ENCODE data around the gene MRTO4.
A peak's percentile ranks its signal among the peaks of the same experiment; 100 is the strongest.

The MRTO4 gene

GRCh38 chr1:19240673-19241538, 10.7 kb upstream of the MRTO4 start:
- no peak for TF ChIP-seq ARNTL (CRISPR knock-in tag; IDR thresholded peaks at IDR 0.05; ENCODE audit: borderline replicate concordance, low read depth)
- TF ChIP-seq SNAI2 (CRISPR knock-in tag; IDR thresholded peaks at IDR 0.05) = no peak
- no peak for TF ChIP-seq ZNF8 (CRISPR knock-in tag; IDR thresholded peaks at IDR 0.05)
- no peak for TF ChIP-seq PATZ1 (CRISPR knock-in tag; IDR thresholded peaks at IDR 0.05; ENCODE audit: borderline replicate concordance)
- TF ChIP-seq ESRRG (CRISPR knock-in tag; IDR thresholded peaks at IDR 0.05) = no peak
- no peak for TF ChIP-seq ISL1 (CRISPR knock-in tag; IDR thresholded peaks at IDR 0.05)
- TF ChIP-seq, protein P1, sequence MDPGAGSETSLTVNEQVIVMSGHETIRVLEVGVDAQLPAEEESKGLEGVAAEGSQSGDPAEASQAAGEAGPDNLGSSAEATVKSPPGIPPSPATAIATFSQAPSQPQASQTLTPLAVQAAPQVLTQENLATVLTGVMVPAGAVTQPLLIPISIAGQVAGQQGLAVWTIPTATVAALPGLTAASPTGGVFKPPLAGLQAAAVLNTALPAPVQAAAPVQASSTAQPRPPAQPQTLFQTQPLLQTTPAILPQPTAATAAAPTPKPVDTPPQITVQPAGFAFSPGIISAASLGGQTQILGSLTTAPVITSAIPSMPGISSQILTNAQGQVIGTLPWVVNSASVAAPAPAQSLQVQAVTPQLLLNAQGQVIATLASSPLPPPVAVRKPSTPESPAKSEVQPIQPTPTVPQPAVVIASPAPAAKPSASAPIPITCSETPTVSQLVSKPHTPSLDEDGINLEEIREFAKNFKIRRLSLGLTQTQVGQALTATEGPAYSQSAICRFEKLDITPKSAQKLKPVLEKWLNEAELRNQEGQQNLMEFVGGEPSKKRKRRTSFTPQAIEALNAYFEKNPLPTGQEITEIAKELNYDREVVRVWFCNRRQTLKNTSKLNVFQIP (CRISPR knock-in tag; IDR thresholded peaks at IDR 0.05; ENCODE audit: borderline replicate concordance, low read depth) = no peak
- no peak for TF ChIP-seq ZC3H10 (CRISPR knock-in tag; IDR thresholded peaks at IDR 0.05)
- TF ChIP-seq CSDC2 (CRISPR knock-in tag; IDR thresholded peaks at IDR 0.05) = no peak
- no peak for TF ChIP-seq TCF4 (CRISPR knock-in tag; IDR thresholded peaks at IDR 0.05; ENCODE audit: borderline replicate concordance)
- TF ChIP-seq BACH2 (CRISPR knock-in tag; IDR thresholded peaks at IDR 0.05; ENCODE audit: borderline replicate concordance) = no peak
- TF ChIP-seq CSRNP3 (CRISPR knock-in tag; IDR thresholded peaks at IDR 0.05) = no peak
- peak; percentile 98 for ATAC-seq

GRCh38 chr1:19250629-19251304, 838 bp upstream of the MRTO4 start:
- no peak; the same call in 2 of the 3 replicates for ATAC-seq
- TF ChIP-seq CSDC2 (CRISPR knock-in tag; IDR thresholded peaks at IDR 0.05) = no peak

GRCh38 chr1:19254416-19254815, 2.8 kb downstream of the MRTO4 start:
- ATAC-seq = no peak
- TF ChIP-seq CSDC2 (CRISPR knock-in tag; IDR thresholded peaks at IDR 0.05) (no peak), RARB (CRISPR knock-in tag; IDR thresholded peaks at IDR 0.05) (no peak), TSHZ2 (CRISPR knock-in tag; IDR thresholded peaks at IDR 0.05) (no peak), CSRNP3 (CRISPR knock-in tag; IDR thresholded peaks at IDR 0.05) (no peak), ZC3H10 (CRISPR knock-in tag; IDR thresholded peaks at IDR 0.05) (no peak), ESRRG (CRISPR knock-in tag; IDR thresholded peaks at IDR 0.05) (no peak), ZFP3 (CRISPR knock-in tag; IDR thresholded peaks at IDR 0.05) (no peak), OSR1 (CRISPR knock-in tag; IDR thresholded peaks at IDR 0.05) (no peak), PATZ1 (CRISPR knock-in tag; IDR thresholded peaks at IDR 0.05; ENCODE audit: borderline replicate concordance) (no peak), ZNF8 (CRISPR knock-in tag; IDR thresholded peaks at IDR 0.05) (no peak), SNAI2 (CRISPR knock-in tag; IDR thresholded peaks at IDR 0.05) (no peak), ZNF70 (CRISPR knock-in tag; IDR thresholded peaks at IDR 0.05) (no peak), ARNTL (CRISPR knock-in tag; IDR thresholded peaks at IDR 0.05; ENCODE audit: borderline replicate concordance, low read depth) (no peak), ISL1 (CRISPR knock-in tag; IDR thresholded peaks at IDR 0.05) (no peak), TOX (CRISPR knock-in tag; IDR thresholded peaks at IDR 0.05; ENCODE audit: borderline replicate concordance) (no peak), TCF4 (CRISPR knock-in tag; IDR thresholded peaks at IDR 0.05; ENCODE audit: borderline replicate concordance) (no peak), ZNF565 (CRISPR knock-in tag; conservative IDR thresholded peaks at IDR 0.05; ENCODE audit: low read depth) (no peak)
- TF ChIP-seq, protein P1 (CRISPR knock-in tag; IDR thresholded peaks at IDR 0.05; ENCODE audit: borderline replicate concordance, low read depth) = no peak
- TF ChIP-seq, protein P2, sequence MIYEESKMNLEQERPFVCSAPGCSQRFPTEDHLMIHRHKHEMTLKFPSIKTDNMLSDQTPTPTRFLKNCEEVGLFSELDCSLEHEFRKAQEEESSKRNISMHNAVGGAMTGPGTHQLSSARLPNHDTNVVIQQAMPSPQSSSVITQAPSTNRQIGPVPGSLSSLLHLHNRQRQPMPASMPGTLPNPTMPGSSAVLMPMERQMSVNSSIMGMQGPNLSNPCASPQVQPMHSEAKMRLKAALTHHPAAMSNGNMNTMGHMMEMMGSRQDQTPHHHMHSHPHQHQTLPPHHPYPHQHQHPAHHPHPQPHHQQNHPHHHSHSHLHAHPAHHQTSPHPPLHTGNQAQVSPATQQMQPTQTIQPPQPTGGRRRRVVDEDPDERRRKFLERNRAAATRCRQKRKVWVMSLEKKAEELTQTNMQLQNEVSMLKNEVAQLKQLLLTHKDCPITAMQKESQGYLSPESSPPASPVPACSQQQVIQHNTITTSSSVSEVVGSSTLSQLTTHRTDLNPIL (CRISPR knock-in tag; IDR thresholded peaks at IDR 0.05; ENCODE audit: low read depth) = no peak

All from SK-N-SH treated with all-trans-retinoic acid at 6 μM for 48 hours (cell line).